Measurements from ENCODE around the gene TCF12. TPM values are rescaled to one million over a fixed set of nuclear protein-coding genes. Genes with fewer than 3 reads are reported as not detected.

The TCF12 gene
- total and polyA plus RNA-seq, 2 donors (not counting 3 experiments of a cell fraction or from before 2014, with no cell fraction given) = 72.1 to 133 TPM

DNA sequence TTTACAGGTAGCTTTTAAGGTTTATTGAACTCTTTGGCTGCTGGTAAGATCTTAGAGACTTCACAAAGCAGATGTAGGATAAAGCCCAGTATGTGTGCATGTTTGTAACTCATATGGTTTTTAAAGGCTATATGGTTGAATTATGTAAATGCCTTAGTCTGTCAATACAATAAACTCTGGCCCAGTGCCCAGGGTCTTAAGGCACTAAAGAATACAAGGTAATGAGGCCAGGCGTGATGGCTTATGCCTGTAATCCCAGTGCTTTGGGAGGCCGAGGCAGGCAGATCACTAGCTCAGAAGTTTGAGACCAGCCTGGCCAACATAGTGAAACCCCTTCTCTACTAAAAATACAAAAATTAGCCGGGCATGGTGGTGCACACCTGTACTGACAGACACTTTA is 287.6 kb downstream of the TCF12 start:
- intact Hi-C loops (cut with micrococcal nuclease) = no loop called here

DNA sequence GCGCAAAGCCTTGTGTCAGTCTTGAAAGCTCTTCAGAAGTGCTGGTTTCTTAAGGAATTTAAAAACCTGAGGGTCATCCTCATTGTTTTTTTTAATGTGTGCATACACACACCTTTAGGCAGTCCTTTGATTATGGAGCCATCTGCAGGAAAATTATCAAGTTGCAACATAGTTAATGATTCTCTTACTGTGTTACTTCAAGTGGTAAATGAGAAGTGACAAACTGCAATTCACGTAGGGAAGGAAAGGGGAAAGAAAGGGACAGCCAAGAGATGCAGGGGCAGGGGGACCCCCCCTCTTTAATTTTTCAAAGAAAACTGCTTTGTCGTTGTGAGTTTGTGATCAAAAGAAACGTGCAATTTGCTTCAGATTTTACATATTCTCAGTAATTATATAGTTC is 295.4 kb downstream of the TCF12 start:
- TF ChIP-seq, protein P1, sequence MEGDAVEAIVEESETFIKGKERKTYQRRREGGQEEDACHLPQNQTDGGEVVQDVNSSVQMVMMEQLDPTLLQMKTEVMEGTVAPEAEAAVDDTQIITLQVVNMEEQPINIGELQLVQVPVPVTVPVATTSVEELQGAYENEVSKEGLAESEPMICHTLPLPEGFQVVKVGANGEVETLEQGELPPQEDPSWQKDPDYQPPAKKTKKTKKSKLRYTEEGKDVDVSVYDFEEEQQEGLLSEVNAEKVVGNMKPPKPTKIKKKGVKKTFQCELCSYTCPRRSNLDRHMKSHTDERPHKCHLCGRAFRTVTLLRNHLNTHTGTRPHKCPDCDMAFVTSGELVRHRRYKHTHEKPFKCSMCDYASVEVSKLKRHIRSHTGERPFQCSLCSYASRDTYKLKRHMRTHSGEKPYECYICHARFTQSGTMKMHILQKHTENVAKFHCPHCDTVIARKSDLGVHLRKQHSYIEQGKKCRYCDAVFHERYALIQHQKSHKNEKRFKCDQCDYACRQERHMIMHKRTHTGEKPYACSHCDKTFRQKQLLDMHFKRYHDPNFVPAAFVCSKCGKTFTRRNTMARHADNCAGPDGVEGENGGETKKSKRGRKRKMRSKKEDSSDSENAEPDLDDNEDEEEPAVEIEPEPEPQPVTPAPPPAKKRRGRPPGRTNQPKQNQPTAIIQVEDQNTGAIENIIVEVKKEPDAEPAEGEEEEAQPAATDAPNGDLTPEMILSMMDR (IDR thresholded peaks at IDR 0.05; ENCODE audit: extremely low read depth in 1 of 2, insufficient read depth in 1 of 2, low read depth in 1 of 2, low read length in 2 of 2) = peak; percentile 18 to 24
- TF ChIP-seq JUN (IDR thresholded peaks at IDR 0.05; ENCODE audit: borderline replicate concordance, insufficient read depth, insufficient read length, low read depth) = no peak
- no peak for TF ChIP-seq POLR2A (IDR thresholded peaks at IDR 0.05; ENCODE audit: low read depth, low read length)
- Histone ChIP-seq H4K20me1 (replicated peaks; ENCODE audit: control insufficient read depth, extremely low read depth, insufficient read depth, low read length) (no peaks in the 10 kb centered on the region), H3K4me3 (replicated peaks in 1 of 3; ENCODE audit: insufficient read depth in 1 of 3, low read depth in 1 of 3, low read length in 3 of 3) (no peak overlapping the region), H3K9me3 (replicated peaks; ENCODE audit: control insufficient read depth, insufficient read depth, low read length) (no peaks in the 10 kb centered on the region), H2AFZ (ENCODE audit: low read depth, low read length) (no peak overlapping the region), H3K36me3 (ENCODE audit: control insufficient read depth in 2 of 2, extremely low read depth in 1 of 2, insufficient read depth in 2 of 2, low read length in 2 of 2) (no peaks in the 10 kb centered on the region), H3K9ac (replicated peaks; ENCODE audit: extremely low read depth, insufficient read depth, low read length) (no peak overlapping the region), H3K4me2 (ENCODE audit: insufficient read depth, low read length) (no peak overlapping the region), H3K4me1 (ENCODE audit: control insufficient read depth, extremely low read depth, insufficient read depth, low read length) (peaks cover 17% of the 10 kb centered on the region), H3K9me1 (replicated peaks; ENCODE audit: control insufficient read depth, extremely low read depth, insufficient read depth, low read length) (no peaks in the 10 kb centered on the region), H3K27ac (ENCODE audit: insufficient read depth, low read depth, low read length) (no peak overlapping the region), H3K27me3 (ENCODE audit: control insufficient read depth in 2 of 2, insufficient read depth in 2 of 2, low read length in 2 of 2) (no peaks in the 10 kb centered on the region), H3K79me2 (ENCODE audit: control insufficient read depth, insufficient read depth, low read length) (peaks cover 20% of the 10 kb centered on the region)
- FAIRE-seq = no peak
- dilution Hi-C loops (cut with MboI; ENCODE audit: extremely low pct_ligation_motif_present, low sequenced_read_pairs) = no loop called here
- intact Hi-C loops (cut with micrococcal nuclease) = loop anchor here (1.0 to 10.0 kb wide), 5 partner anchors 68 to 717 kb away; partner anchors contain the start of gene TCF12
- peak; percentile 76 for DNase-seq (ENCODE audit: low read depth, low spot score)
- CTCF ChIA-PET = interaction anchor here (0.6 to 5.0 kb wide), 31 partner anchors 10 to 723 kb away, joined by 3 to 127 read pairs (median 5); no protein-coding TSS in a partner anchor
- no TSS peak for BruUV-seq (replicated peaks)
- POLR2A ChIA-PET = interaction anchor here (1.3 kb wide), 1 partner anchor 68 kb away, joined by 3 read pairs; no protein-coding TSS in a partner anchor

More for the DNA sequence above, 287.6 kb downstream of the TCF12 start:
- ChIA-PET CTCF (interaction anchor here (1.1 to 2.0 kb wide), 4 partner anchors 12 to 67 kb away, joined by 3 to 4 read pairs (median 4); no protein-coding TSS in a partner anchor), POLR2A (no interaction called here)
- Histone ChIP-seq H3K27ac (ENCODE audit: insufficient read depth, low read depth, low read length) (no peak overlapping the region), H3K9ac (replicated peaks; ENCODE audit: extremely low read depth, insufficient read depth, low read length) (no peak overlapping the region), H3K4me1 (ENCODE audit: control insufficient read depth, extremely low read depth, insufficient read depth, low read length) (no peaks in the 10 kb centered on the region), H4K20me1 (replicated peaks; ENCODE audit: control insufficient read depth, extremely low read depth, insufficient read depth, low read length) (no peaks in the 10 kb centered on the region), H3K9me1 (replicated peaks; ENCODE audit: control insufficient read depth, extremely low read depth, insufficient read depth, low read length) (no peaks in the 10 kb centered on the region), H3K79me2 (ENCODE audit: control insufficient read depth, insufficient read depth, low read length) (peaks cover 5% of the 10 kb centered on the region), H3K4me3 (replicated peaks in 1 of 3; ENCODE audit: insufficient read depth in 1 of 3, low read depth in 1 of 3, low read length in 3 of 3) (no peak overlapping the region), H3K9me3 (replicated peaks; ENCODE audit: control insufficient read depth, insufficient read depth, low read length) (no peaks in the 10 kb centered on the region), H3K36me3 (ENCODE audit: control insufficient read depth in 2 of 2, extremely low read depth in 1 of 2, insufficient read depth in 2 of 2, low read length in 2 of 2) (no peaks in the 10 kb centered on the region), H3K4me2 (ENCODE audit: insufficient read depth, low read length) (no peak overlapping the region), H2AFZ (ENCODE audit: low read depth, low read length) (no peak overlapping the region), H3K27me3 (ENCODE audit: control insufficient read depth in 2 of 2, insufficient read depth in 2 of 2, low read length in 2 of 2) (no peaks in the 10 kb centered on the region)
- DNase-seq (ENCODE audit: low read depth, low spot score) (no peak), FAIRE-seq (no peak)
- TF ChIP-seq POLR2A (IDR thresholded peaks at IDR 0.05; ENCODE audit: low read depth, low read length) (no peak), EZH2 (IDR thresholded peaks at IDR 0.05; ENCODE audit: borderline replicate concordance, low read depth, low read length, severe bottlenecking) (no peak), POLR2AphosphoS5 (IDR thresholded peaks at IDR 0.05; ENCODE audit: insufficient read depth, low read depth, low read length) (no peak)
- no TSS peak for BruUV-seq (replicated peaks)
- dilution Hi-C loops (cut with MboI; ENCODE audit: extremely low pct_ligation_motif_present, low sequenced_read_pairs) = no loop called here
